ENCODE results near the gene LRRK2. TPM values are rescaled to one million over a fixed set of nuclear protein-coding genes. Genes with fewer than 3 reads are reported as not detected.
"Not testable (repeated sequence)": the region's sequence is repeated elsewhere in the genome, so short reads cannot be mapped to it uniquely, and the experiment has no call there.

Gene LRRK2
- total and polyA plus RNA-seq, 3 donors from 2014 or later: 3.4 to 6.2 (median 5.1) TPM

DNA sequence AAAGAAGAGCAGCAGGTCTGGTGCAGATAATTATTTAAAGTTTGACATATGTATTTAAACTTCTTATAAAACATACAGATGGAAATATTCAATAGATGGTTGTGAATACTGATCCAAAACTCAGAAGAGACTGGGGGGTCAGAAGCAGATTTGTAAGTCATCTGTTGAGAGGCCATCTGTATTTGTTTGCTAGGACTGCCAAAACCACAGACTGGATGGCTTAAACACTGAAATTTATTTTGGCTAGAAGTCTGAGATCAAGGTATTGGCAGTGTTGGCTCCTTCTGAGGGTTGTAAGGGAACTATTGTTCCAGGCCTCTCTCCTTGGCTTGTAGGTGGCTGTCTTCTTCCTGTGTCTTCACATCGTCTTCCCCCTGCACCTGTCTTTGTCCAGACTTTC lies 153.9 kb downstream of the LRRK2 start:
- no peak overlapping the region for H3K27ac ChIP-seq
- WGBS, 2 donors: 86 to 89% methylated on average over 1 of the region's 1 CpG
- DNase-seq: no peak
- intact Hi-C loops (cut with DNase I; ENCODE audit: low total_unique reads): no loop called here
- H3K36me3 ChIP-seq (ENCODE audit: low read depth, missing control alignments): no peaks in the 10 kb centered on the region
- no peak overlapping the region for H3K4me3 ChIP-seq
- no peaks in the 10 kb centered on the region for H3K27me3 ChIP-seq
- TF ChIP-seq POLR2A (IDR thresholded peaks at IDR 0.05): no peak
- no peaks in the 10 kb centered on the region for H3K4me1 ChIP-seq
- H3K9me3 ChIP-seq: no peaks in the 10 kb centered on the region

GRCh38 chr12:40382217-40382616 lies 157.4 kb downstream of the LRRK2 start:
- intact Hi-C loops (cut with DNase I; ENCODE audit: low total_unique reads): no loop called here
- Histone ChIP-seq H3K4me3 (no peak overlapping the region), H3K4me1 (no peaks in the 10 kb centered on the region), H3K27me3 (no peaks in the 10 kb centered on the region), H3K27ac (no peak overlapping the region), H3K36me3 (ENCODE audit: low read depth, missing control alignments) (no peaks in the 10 kb centered on the region), H3K9me3 (no peaks in the 10 kb centered on the region)
- DNase-seq: no peak
- TF ChIP-seq POLR2A (IDR thresholded peaks at IDR 0.05): no peak
- TF ChIP-seq CTCF (IDR thresholded peaks at IDR 0.05): no peak
- 90 to 97% methylated on average over 1 of the region's 1 CpG for WGBS, 2 donors

DNA sequence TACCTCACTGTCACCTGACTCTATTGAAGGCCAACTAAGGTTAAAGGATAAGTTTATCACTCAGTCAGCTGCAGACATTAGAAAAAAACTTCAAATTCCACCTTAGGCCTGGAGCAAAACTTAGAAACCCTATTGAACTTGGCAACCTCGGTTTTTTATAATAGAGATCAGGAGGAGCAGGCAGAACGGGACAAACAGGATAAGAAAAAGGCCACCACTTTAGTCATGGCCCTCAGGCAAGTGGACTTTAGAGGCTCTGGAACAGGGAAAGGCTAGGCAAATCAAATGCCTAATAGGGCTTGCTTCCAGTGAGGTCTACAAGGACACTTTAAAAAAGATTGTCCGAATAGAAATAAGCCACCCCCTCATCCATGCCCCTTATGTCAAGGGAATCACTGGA lies 162.5 kb downstream of the LRRK2 start:
- H3K36me3 ChIP-seq (ENCODE audit: low read depth, missing control alignments); H3K27me3 ChIP-seq; H3K4me1 ChIP-seq; intact Hi-C loops (cut with DNase I; ENCODE audit: low total_unique reads); DNase-seq; H3K9me3 ChIP-seq; H3K4me3 ChIP-seq; H3K27ac ChIP-seq: not testable (repeated sequence)
- 86 to 88% methylated on average over 3 of the region's 3 CpGs for WGBS, 2 donors

DNA sequence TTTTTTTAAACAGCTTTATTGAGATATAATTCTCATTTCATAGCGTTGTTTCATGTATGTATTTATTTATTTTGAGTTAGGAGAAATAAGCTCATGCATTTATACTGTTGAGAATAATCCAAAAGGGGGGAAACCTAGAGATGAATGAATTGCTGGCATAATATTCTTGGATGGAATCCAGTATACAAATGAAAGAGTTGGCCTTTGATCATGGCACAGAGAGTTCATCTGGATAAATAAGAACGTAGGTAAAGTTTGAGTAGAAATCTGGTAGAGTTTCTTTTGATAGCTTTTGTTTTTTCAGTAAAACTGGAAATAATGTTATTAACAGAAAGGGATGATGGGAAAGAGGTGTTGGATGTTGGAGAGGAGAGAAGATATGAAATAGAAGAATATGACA lies 166.2 kb downstream of the LRRK2 start:
- intact Hi-C loops (cut with DNase I; ENCODE audit: low total_unique reads): no loop called here

GRCh38 chr12:40393026-40393425 lies 168.2 kb downstream of the LRRK2 start:
- Histone ChIP-seq H3K27me3 (no peaks in the 10 kb centered on the region), H3K27ac (no peak overlapping the region), H3K4me1 (no peaks in the 10 kb centered on the region), H3K4me3 (no peak overlapping the region), H3K9me3 (no peaks in the 10 kb centered on the region), H3K36me3 (ENCODE audit: low read depth, missing control alignments) (no peaks in the 10 kb centered on the region)
- intact Hi-C loops (cut with DNase I; ENCODE audit: low total_unique reads): no loop called here
- TF ChIP-seq POLR2A (IDR thresholded peaks at IDR 0.05) (no peak), CTCF (IDR thresholded peaks at IDR 0.05) (no peak)
- no peak for DNase-seq

More for the DNA sequence above, 166.2 kb downstream of the LRRK2 start:
- 63 to 68% methylated on average over 2 of the region's 2 CpGs for WGBS, 2 donors
- no peaks in the 10 kb centered on the region for H3K9me3 ChIP-seq
- no peak for DNase-seq
- no peak overlapping the region for H3K4me3 ChIP-seq
- TF ChIP-seq CTCF (IDR thresholded peaks at IDR 0.05) (no peak), POLR2A (IDR thresholded peaks at IDR 0.05) (no peak)
- no peak overlapping the region for H3K27ac ChIP-seq
- H3K36me3 ChIP-seq (ENCODE audit: low read depth, missing control alignments): no peaks in the 10 kb centered on the region
- H3K27me3 ChIP-seq: no peaks in the 10 kb centered on the region
- no peaks in the 10 kb centered on the region for H3K4me1 ChIP-seq

- H3K4me1 ChIP-seq: no peaks in the 10 kb centered on the region
- H3K4me3 ChIP-seq: no peak overlapping the region
- no peaks in the 10 kb centered on the region for H3K27me3 ChIP-seq
- no peak for TF ChIP-seq CTCF (IDR thresholded peaks at IDR 0.05)
- no peak for TF ChIP-seq POLR2A (IDR thresholded peaks at IDR 0.05)
- intact Hi-C loops (cut with DNase I; ENCODE audit: low total_unique reads): no loop called here
- no peak overlapping the region for H3K27ac ChIP-seq
- no peaks in the 10 kb centered on the region for H3K36me3 ChIP-seq (ENCODE audit: low read depth, missing control alignments)
- 92 to 95% methylated on average over 3 of the region's 3 CpGs for WGBS, 2 donors
- DNase-seq: no peak
- no peaks in the 10 kb centered on the region for H3K9me3 ChIP-seq
Observed at GRCh38 chr12:40399656-40400055, 174.9 kb downstream of the LRRK2 start.
